SK-N-SH treated with all-trans-retinoic acid at 6 μM for 48 hours (cell line): ENCODE results near the gene TIMM17B.

Experiments used
- ARNTL ChIP-seq: fragments of 450-650 bp; formaldehyde crosslinking; IDR thresholded peaks from 2 replicates; pipeline ENCODE4 v1.5.0; 2020; ENCODE audit warnings: low read depth, mild to moderate bottlenecking, moderate library complexity, borderline replicate concordance
- BACH2 ChIP-seq: fragments of 250-450 bp; sonication (Bioruptor Pico); IDR thresholded peaks from 2 replicates; pipeline ENCODE4 v1.9.0; 2021; ENCODE audit warnings: mild to moderate bottlenecking, borderline replicate concordance
- CSDC2 ChIP-seq: fragments of 250-450 bp; sonication (Bioruptor Pico); IDR thresholded peaks from 2 replicates; pipeline ENCODE4 v1.5.0; 2020; ENCODE audit warnings: mild to moderate bottlenecking, moderate library complexity
- ESRRG ChIP-seq: fragments of 250-450 bp; sonication (Bioruptor Pico); IDR thresholded peaks from 2 replicates; pipeline ENCODE4 v1.6.1; 2021; ENCODE audit warnings: mild to moderate bottlenecking
- POU6F1 ChIP-seq: fragments of 250-450 bp; sonication (Bioruptor Pico); IDR thresholded peaks from 2 replicates; pipeline ENCODE4 v1.8.0; 2021; ENCODE audit warnings: low read depth, mild to moderate bottlenecking, moderate library complexity, borderline replicate concordance
- PPARA ChIP-seq: fragments of 250-450 bp; sonication (Bioruptor Pico); IDR thresholded peaks from 2 replicates; pipeline ENCODE4 v1.5.0; 2020; ENCODE audit warnings: mild to moderate bottlenecking, borderline replicate concordance
- TCF4 ChIP-seq: fragments of 250-450 bp; sonication (Bioruptor Pico); IDR thresholded peaks from 2 replicates; pipeline ENCODE4 v1.8.0; 2021; ENCODE audit warnings: mild to moderate bottlenecking, moderate library complexity, borderline replicate concordance
- ZC3H10 ChIP-seq: fragments of 250-450 bp; sonication (Bioruptor Pico); IDR thresholded peaks from 2 replicates; pipeline ENCODE4 v1.5.1; 2021; ENCODE audit warnings: mild to moderate bottlenecking, moderate library complexity
- ZFP3 ChIP-seq: fragments of 250-450 bp; sonication (Bioruptor Pico); IDR thresholded peaks from 2 replicates; pipeline ENCODE4 v1.5.0; 2020; ENCODE audit warnings: mild to moderate bottlenecking, moderate library complexity
- ZFP30 ChIP-seq: fragments of 450-650 bp; formaldehyde crosslinking; IDR thresholded peaks from 2 replicates; pipeline ENCODE4 v1.5.0; 2022; ENCODE audit warnings: mild to moderate bottlenecking, moderate library complexity
- TF ChIP-seq, protein P1 (sequence below): fragments of 250-450 bp; sonication (Bioruptor Pico); IDR thresholded peaks from 2 replicates; pipeline ENCODE4 v1.8.0; 2020; ENCODE audit warnings: mild to moderate bottlenecking, moderate library complexity, borderline replicate concordance
- TF ChIP-seq, protein P2 (sequence below): fragments of 250-450 bp; sonication (Bioruptor Pico); IDR thresholded peaks from 2 replicates; pipeline ENCODE4 v1.5.1; 2020; ENCODE audit warnings: low read depth, mild to moderate bottlenecking, moderate library complexity

DNA sequence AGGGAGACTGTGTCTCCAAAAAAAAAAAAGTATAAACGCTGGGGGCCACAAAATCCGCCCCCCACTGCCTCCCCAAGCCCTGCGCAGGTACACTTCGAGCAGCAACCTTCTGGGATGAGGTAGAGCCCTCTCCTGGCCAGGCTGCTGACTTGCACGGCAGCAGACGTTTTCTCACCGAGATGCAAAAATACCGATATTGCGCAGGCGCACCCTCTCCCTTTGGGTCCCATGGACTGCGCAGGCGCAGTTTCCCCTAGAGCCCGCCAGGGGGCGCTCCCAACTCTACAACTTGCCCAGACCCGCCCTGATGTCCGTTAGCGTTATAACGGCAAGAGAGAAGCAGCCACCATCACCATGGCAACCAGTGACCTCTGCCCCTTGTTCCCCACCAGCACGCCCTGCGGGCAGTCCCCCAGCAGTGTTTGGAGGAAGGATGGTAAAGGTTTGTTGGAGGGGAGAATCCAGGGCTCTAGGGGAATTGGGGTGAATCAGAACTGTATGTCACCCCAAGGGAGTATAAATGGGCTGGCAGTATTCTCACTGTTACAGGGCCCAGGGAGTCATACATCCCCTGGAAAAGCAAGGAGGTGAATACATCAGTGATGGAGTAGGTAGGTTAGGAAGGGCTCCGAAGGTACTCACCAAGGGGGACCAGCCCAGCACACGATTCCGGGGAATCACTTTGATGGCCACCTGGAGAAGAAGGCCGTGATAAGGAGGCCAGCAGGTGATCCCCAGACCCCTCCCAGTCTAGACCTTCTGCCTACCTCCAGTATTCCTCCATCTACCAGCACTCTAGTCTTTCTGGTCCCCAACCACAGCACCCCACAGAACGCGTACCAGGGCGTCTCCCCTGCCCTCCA is 19.8 kb upstream of the TIMM17B start:
- TF ChIP-seq, protein P1, sequence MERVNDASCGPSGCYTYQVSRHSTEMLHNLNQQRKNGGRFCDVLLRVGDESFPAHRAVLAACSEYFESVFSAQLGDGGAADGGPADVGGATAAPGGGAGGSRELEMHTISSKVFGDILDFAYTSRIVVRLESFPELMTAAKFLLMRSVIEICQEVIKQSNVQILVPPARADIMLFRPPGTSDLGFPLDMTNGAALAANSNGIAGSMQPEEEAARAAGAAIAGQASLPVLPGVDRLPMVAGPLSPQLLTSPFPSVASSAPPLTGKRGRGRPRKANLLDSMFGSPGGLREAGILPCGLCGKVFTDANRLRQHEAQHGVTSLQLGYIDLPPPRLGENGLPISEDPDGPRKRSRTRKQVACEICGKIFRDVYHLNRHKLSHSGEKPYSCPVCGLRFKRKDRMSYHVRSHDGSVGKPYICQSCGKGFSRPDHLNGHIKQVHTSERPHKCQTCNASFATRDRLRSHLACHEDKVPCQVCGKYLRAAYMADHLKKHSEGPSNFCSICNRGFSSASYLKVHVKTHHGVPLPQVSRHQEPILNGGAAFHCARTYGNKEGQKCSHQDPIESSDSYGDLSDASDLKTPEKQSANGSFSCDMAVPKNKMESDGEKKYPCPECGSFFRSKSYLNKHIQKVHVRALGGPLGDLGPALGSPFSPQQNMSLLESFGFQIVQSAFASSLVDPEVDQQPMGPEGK (CRISPR knock-in tag): peak; percentile 26; the same call in 1 of the 2 replicates
- TF ChIP-seq PPARA (CRISPR knock-in tag): no peak
- TF ChIP-seq ZFP30 (CRISPR knock-in tag): no peak
- TF ChIP-seq ESRRG: no peak
- no peak for TF ChIP-seq ARNTL (CRISPR knock-in tag)
- no peak for TF ChIP-seq BACH2 (CRISPR knock-in tag)
- no peak for TF ChIP-seq POU6F1 (CRISPR knock-in tag)
- TF ChIP-seq CSDC2: no peak
- TF ChIP-seq, protein P2, sequence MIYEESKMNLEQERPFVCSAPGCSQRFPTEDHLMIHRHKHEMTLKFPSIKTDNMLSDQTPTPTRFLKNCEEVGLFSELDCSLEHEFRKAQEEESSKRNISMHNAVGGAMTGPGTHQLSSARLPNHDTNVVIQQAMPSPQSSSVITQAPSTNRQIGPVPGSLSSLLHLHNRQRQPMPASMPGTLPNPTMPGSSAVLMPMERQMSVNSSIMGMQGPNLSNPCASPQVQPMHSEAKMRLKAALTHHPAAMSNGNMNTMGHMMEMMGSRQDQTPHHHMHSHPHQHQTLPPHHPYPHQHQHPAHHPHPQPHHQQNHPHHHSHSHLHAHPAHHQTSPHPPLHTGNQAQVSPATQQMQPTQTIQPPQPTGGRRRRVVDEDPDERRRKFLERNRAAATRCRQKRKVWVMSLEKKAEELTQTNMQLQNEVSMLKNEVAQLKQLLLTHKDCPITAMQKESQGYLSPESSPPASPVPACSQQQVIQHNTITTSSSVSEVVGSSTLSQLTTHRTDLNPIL: no peak
- TF ChIP-seq ZC3H10 (CRISPR knock-in tag): no peak
- no peak for TF ChIP-seq TCF4 (CRISPR knock-in tag)
- TF ChIP-seq ZFP3: no peak
